K562 (cell line): ENCODE data around the gene SVIL. TPM values are rescaled to one million over a fixed set of nuclear protein-coding genes. Genes with fewer than 3 reads are reported as not detected.

ENCODE experiments used
- ATAC-seq: fragments of 200-7000 bp; cut with Tn5 transposase; 3 replicates; pipeline ENCODE4 v1.9.1; 2020; ENCODE audit warnings: moderate library complexity
- BruUV-seq: library from RNA; stranded (reverse); fragments of 400-500 nt; replicated peaks from 2 replicates; lab custom pipeline; 2021; lab: Mats Ljungman, UMichigan
- CTCF ChIA-PET: fragments of 300-600 bp; formaldehyde crosslinking; extraction: SDS; loops from one replicate; lab custom pipeline; 2021; ENCODE audit warnings: low intra/inter-chr PET ratio; lab: Yijun Ruan, JAX
- POLR2A ChIA-PET: fragments of 300-600, 350-650 bp; sonication (Branson Sonifier 250); formaldehyde crosslinking; extraction: SDS; loops from one replicate; lab custom pipeline; 2021; ENCODE audit warnings: antibody characterized with exemption, inconsistent platforms; lab: Yijun Ruan, JAX
- DNase-seq, 4 experiments: peaks; one replicate each; pipeline versions ENCODE4 v3.0.0 to v3.0.0-alpha.2; 2011 to 2018; ENCODE audit warnings: low spot score in 3 of 4, mixed read lengths in 3 of 4; ENCODE audit errors: extremely low read depth in 1 of 4
- FAIRE-seq: peaks from 2 replicates; lab custom pipeline; 2011; peaks lifted over from hg19 to GRCh38; lab: Jason Lieb, UNC
- H2AFZ ChIP-seq: 2 replicates; pipeline ENCODE4 v1.6.0; 2011; ENCODE audit warnings: low read depth, low read length, control low read depth, inconsistent platforms
- H3K27ac ChIP-seq: fragments of 200-600 bp; 3 replicates; pipeline ENCODE4 v1.8.0; 2011; ENCODE audit warnings: low read depth, mild to moderate bottlenecking, control low read depth, inconsistent platforms, low read length, moderate library complexity, mixed read lengths; ENCODE audit errors: extremely low read depth
- H3K27me3 ChIP-seq, 2 experiments: fragments of 300-600 bp in 1 of 2; 2 replicates in 1 of 2; 3 replicates in 1 of 2; pipeline versions ENCODE4 v1.6.0 to v1.8.0; 2011; ENCODE audit warnings: inconsistent platforms in 2 of 2, low read length in 2 of 2, mild to moderate bottlenecking in 1 of 2, mixed read lengths in 1 of 2, moderate library complexity in 1 of 2; ENCODE audit not compliant: control insufficient read depth in 2 of 2, insufficient read depth in 2 of 2
- H3K36me3 ChIP-seq: fragments of 300-600 bp; 3 replicates; pipeline ENCODE4 v1.8.0; 2011; ENCODE audit warnings: mild to moderate bottlenecking, low read length, inconsistent platforms; ENCODE audit not compliant: control insufficient read depth, insufficient read depth
- H3K4me1 ChIP-seq, 2 experiments: fragments of 200-600 bp in 1 of 2; replicated peaks in 1 of 2; 2 replicates in 1 of 2; 3 replicates in 1 of 2; pipeline versions ENCODE4 v1.5.1 to v1.8.0; 2011; ENCODE audit warnings: inconsistent platforms in 2 of 2, low read length in 2 of 2, mild to moderate bottlenecking in 1 of 2, mixed read lengths in 1 of 2, moderate library complexity in 1 of 2; ENCODE audit not compliant: control insufficient read depth in 2 of 2, insufficient read depth in 2 of 2
- H3K4me2 ChIP-seq: 2 replicates; pipeline ENCODE4 v1.6.1; 2011; ENCODE audit warnings: low read length, control low read depth, inconsistent platforms, mixed read lengths; ENCODE audit not compliant: insufficient read depth
- H3K4me3 ChIP-seq: fragments of 200-600 bp; sonication (generic), shearing (Covaris generic); 2 replicates; pipeline ENCODE4 v1.5.1; 2016; ENCODE audit warnings: control low read depth, inconsistent platforms
- H3K79me2 ChIP-seq: fragments of 200-600 bp; 3 replicates; pipeline ENCODE4 v1.8.0; 2011; ENCODE audit warnings: low read length, inconsistent platforms; ENCODE audit not compliant: control insufficient read depth, insufficient read depth
- H3K9ac ChIP-seq, 2 experiments: 2 replicates each; pipeline versions ENCODE4 v1.6.0 to v1.6.1; 2011; ENCODE audit warnings: low read depth in 2 of 2, low read length in 2 of 2, control low read depth in 1 of 2, inconsistent platforms in 1 of 2, mild to moderate bottlenecking in 1 of 2, mixed read lengths in 1 of 2; ENCODE audit not compliant: insufficient read depth in 1 of 2
- H3K9me1 ChIP-seq: one replicate; pipeline ENCODE4 v1.6.0; 2011; ENCODE audit warnings: inconsistent platforms, mild to moderate bottlenecking, low read length, moderate library complexity; ENCODE audit not compliant: control insufficient read depth, insufficient read depth
- H3K9me3 ChIP-seq: replicated peaks from 2 replicates; pipeline ENCODE4 v1.5.1; 2011; ENCODE audit warnings: low read depth, low read length, inconsistent platforms; ENCODE audit not compliant: control insufficient read depth, insufficient read depth
- H4K20me1 ChIP-seq: replicated peaks from 2 replicates; pipeline ENCODE4 v1.6.1; 2011; ENCODE audit warnings: low read length, inconsistent platforms, mixed read lengths; ENCODE audit not compliant: control insufficient read depth, insufficient read depth
- BCL6 ChIP-seq: fragments of 250-450 bp; sonication (Bioruptor Pico); IDR thresholded peaks from 2 replicates; pipeline ENCODE4 v1.4.0; 2020
- OTX1 ChIP-seq: fragments of 450-650 bp; formaldehyde crosslinking; IDR thresholded peaks from 2 replicates; pipeline ENCODE4 v1.4.0; 2022; ENCODE audit warnings: mild to moderate bottlenecking
- PRMT5 ChIP-seq: sonication (generic); formaldehyde crosslinking; IDR thresholded peaks from 2 replicates; pipeline ENCODE4 v1.5.0; 2020; ENCODE audit warnings: missing genetic modification reagents
- PTTG1 ChIP-seq: fragments of 450-650 bp; IDR thresholded peaks from 2 replicates; pipeline ENCODE4 v1.6.1; 2016; ENCODE audit warnings: low read depth, mild to moderate bottlenecking, missing genetic modification characterization, missing compliant biosample characterization
- RBM22 ChIP-seq: fragments of 200-400 bp; formaldehyde crosslinking; IDR thresholded peaks from 2 replicates; pipeline ENCODE4 v1.6.1; 2018; ENCODE audit warnings: low read length, low read depth; ENCODE audit not compliant: poor library complexity, severe bottlenecking
- SIRT6 ChIP-seq: IDR thresholded peaks from one replicate; pipeline ENCODE4 v1.6.1; 2012; ENCODE audit warnings: low read depth, mild to moderate bottlenecking, control low read depth, inconsistent platforms, low read length, moderate library complexity
- STAT5B ChIP-seq: fragments of 250-450 bp; sonication (Bioruptor Pico); IDR thresholded peaks from 2 replicates; pipeline ENCODE4 v1.8.0; 2021; ENCODE audit warnings: mild to moderate bottlenecking, inconsistent platforms
- TSHZ1 ChIP-seq: fragments of 250-450 bp; sonication (Bioruptor Pico); IDR thresholded peaks from 2 replicates; pipeline ENCODE4 v1.4.0; 2020; ENCODE audit warnings: mild to moderate bottlenecking, moderate library complexity
- ZBTB8A ChIP-seq: fragments of 450-650 bp; IDR thresholded peaks from 2 replicates; pipeline ENCODE4 v1.6.1; 2018; ENCODE audit warnings: mild to moderate bottlenecking, moderate library complexity; ENCODE audit not compliant: partially characterized antibody
- WGBS: fragments of 100-300 bp; shearing (Covaris generic); methylation state at CpG from one replicate; pipeline ENCODE4 v1.1.6; 2016; ENCODE audit warnings: low coverage, mixed read lengths; ENCODE audit not compliant: insufficient coverage; ENCODE audit errors: missing lambda C conversion rate; 5-methylcytosine and 5-hydroxymethylcytosine counted together
- in situ Hi-C: fragments of 300-500 bp; cut with MboI; formaldehyde crosslinking; loops from 4 replicates; pipeline ENCODE4 v1.15.0; 2018; ENCODE audit warnings: inconsistent platforms, mixed read lengths
- intact Hi-C: fragments of 100-400 bp; cut with micrococcal nuclease; formaldehyde crosslinking; loops from 2 replicates; pipeline ENCODE4 v1.14.2; 2022
- polyA plus RNA-seq, 8 experiments: library from polyadenylated mRNA; depleted of rRNA in 4 of 8; stranded (reverse) in 5 of 8; unstranded in 3 of 8; fragments of >200 nt; fragmentation: Nextera tagmentation in 2 of 8; fragmentation: Illumina TruSeq in 1 of 8; extraction: Ambion mirVana in 2 of 8; extraction: Trizol in 1 of 8; gene quantifications; 2 replicates each; pipeline versions ENCODE4 v1.2.1 to v1.2.3, GENCODE V29; 2011 to 2014; ENCODE audit warnings: inconsistent platforms in 1 of 8, missing spikeins in 1 of 8
- total RNA-seq, 7 experiments: library from RNA; depleted of rRNA in 6 of 7; stranded (reverse); fragments of >200 nt in 6 of 7; fragmentation: Illumina TruSeq in 2 of 7; extraction: Trizol in 2 of 7; gene quantifications; 2 replicates each; pipeline versions ENCODE4 v1.2.1 to v1.2.3, GENCODE V29; 2011 to 2021; ENCODE audit warnings: low replicate concordance in 1 of 7

The SVIL gene
- total and polyA plus RNA-seq, 9 of the 15 experiments (the other 6 are each of a cell fraction or from before 2014, with no cell fraction given) = under 0.01 to 0.18 (median 0.05) TPM; not detected in 3

DNA sequence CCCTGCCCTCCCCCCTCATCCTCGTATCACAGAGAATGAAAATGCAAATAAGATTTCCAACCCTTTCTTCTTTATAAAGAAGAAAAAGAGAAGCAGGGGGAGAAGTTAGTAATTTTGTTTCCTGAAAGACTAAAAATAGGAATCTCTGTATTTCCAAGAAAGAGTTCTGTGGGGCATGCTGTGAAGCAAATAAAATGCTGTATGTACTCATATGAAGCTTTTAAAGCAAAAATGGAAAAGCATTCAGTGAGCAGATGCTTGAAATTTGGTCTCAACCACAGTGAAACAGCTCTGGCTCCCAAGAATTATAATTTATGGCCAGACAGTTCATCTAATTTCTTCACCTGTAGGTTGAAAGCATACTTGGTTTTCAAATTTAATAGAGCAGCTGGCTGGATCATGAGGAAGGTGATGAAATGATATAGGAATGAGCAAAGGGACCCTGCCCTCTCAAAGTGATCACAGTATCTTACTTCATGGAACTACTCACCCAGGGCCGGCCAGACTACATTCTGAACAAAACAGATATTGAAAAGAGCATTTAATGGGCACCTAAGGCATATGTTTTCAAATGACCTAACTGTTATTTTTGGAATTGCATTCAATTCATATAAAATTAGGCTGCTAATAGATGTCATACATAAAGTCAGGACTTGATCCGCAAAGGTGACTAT is 31.4 kb downstream of the SVIL start:
- no peaks in the 10 kb centered on the region for H4K20me1 ChIP-seq
- no peaks in the 10 kb centered on the region for H3K9me3 ChIP-seq
- no peaks in the 10 kb centered on the region for H3K36me3 ChIP-seq
- DNase-seq = no peak
- no peak overlapping the region for H3K4me3 ChIP-seq
- H3K79me2 ChIP-seq = no peaks in the 10 kb centered on the region
- 9% methylated on average over 3 of the region's 3 CpGs for WGBS
- intact Hi-C loops = no loop called here
- no peak overlapping the region for H2AFZ ChIP-seq
- H3K27ac ChIP-seq = no peak overlapping the region
- no peak overlapping the region for H3K4me2 ChIP-seq
- in situ Hi-C loops = no loop called here
- no peak for FAIRE-seq
- CTCF ChIA-PET = no interaction called here
- no peaks in the 10 kb centered on the region for H3K9me1 ChIP-seq
- H3K9ac ChIP-seq = no peak overlapping the region
- no peaks in the 10 kb centered on the region for H3K4me1 ChIP-seq
- no peak for ATAC-seq
- BruUV-seq = no TSS peak
- TF ChIP-seq STAT5B (no peak), PRMT5 (CRISPR knock-in tag) (no peak), RBM22 (no peak)
- 0 out of 5 replicates have a peak, but pooled peaks cover 0 to 6% of the 10 kb centered on the region in 2 experiments for H3K27me3 ChIP-seq
- POLR2A ChIA-PET = no interaction called here

DNA sequence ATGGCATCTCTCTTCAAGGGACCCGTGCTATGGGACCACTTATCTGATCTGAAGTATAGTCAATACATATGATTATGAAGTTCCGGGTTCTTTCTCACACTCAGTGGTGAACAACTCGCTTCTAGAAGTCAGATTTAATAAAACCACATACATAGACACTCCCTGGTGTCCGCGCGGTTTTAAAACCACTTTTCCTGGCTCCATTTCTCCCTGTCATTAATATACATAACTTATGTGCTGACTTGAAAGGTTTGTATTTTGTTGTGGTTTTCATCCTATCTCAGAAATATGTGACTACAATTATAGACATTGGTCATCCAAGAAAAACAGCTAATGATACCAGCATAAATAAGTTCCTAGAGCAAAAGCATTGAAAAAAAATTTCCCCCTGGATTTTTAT is 34.0 kb downstream of the SVIL start:
- Histone ChIP-seq H3K9me3 (no peaks in the 10 kb centered on the region), H3K9me1 (no peaks in the 10 kb centered on the region), H3K27ac (no peak overlapping the region), H2AFZ (no peak overlapping the region), H3K4me3 (no peak overlapping the region), H3K9ac (no peak overlapping the region), H3K27me3 (peaks cover 0 to 12% of the 10 kb centered on the region in 2 experiments; a peak in 1 of 5 replicates), H3K4me1 (no peaks in the 10 kb centered on the region), H3K36me3 (no peaks in the 10 kb centered on the region), H3K79me2 (no peaks in the 10 kb centered on the region), H4K20me1 (0 out of 2 replicates have a peak, but pooled peaks cover 3% of the 10 kb centered on the region), H3K4me2 (no peak overlapping the region)
- no peak for FAIRE-seq
- intact Hi-C loops (no loop called here), in situ Hi-C loops (no loop called here)
- ChIA-PET POLR2A (no interaction called here), CTCF (no interaction called here)
- no peak for ATAC-seq
- 0% methylated on average over 6 of the region's 6 CpGs for WGBS
- no TSS peak for BruUV-seq
- DNase-seq = no peak
- TF ChIP-seq PTTG1 (tag) = no peak
- no peak for TF ChIP-seq TSHZ1 (CRISPR knock-in tag)
- no peak for TF ChIP-seq SIRT6
- no peak for TF ChIP-seq BCL6
- TF ChIP-seq ZBTB8A = no peak
- TF ChIP-seq OTX1 (CRISPR knock-in tag) = no peak
